Smooth muscle cell (in vitro differentiated cells): ENCODE measurements around the gene TCF4. TPM values are rescaled to one million over a fixed set of nuclear protein-coding genes. Genes with fewer than 3 reads are reported as not detected.

Experiments
- DNase-seq: peaks from one replicate; lab custom pipeline; 2025; ENCODE audit not compliant: unreplicated experiment; lab: John Stamatoyannopoulos, UW
- H2AFZ ChIP-seq: fragments of 200-600 bp; sonication (generic); 2 replicates; pipeline ENCODE4 v1.6.0; 2016; ENCODE audit warnings: antibody characterized with exemption, low read depth, mild to moderate bottlenecking
- H3F3A ChIP-seq: fragments of 200-600 bp; sonication (generic); 2 replicates; pipeline ENCODE4 v1.6.0; 2017; ENCODE audit warnings: antibody characterized with exemption, low read depth
- H3K27ac ChIP-seq: fragments of 200-600 bp; sonication (generic); 2 replicates; pipeline ENCODE4 v1.5.1; 2016; ENCODE audit warnings: low read depth, mild to moderate bottlenecking
- H3K27me3 ChIP-seq: fragments of 200-600 bp; sonication (generic); 2 replicates; pipeline ENCODE4 v1.6.1; 2016; ENCODE audit warnings: low read depth, mild to moderate bottlenecking
- H3K36me3 ChIP-seq: fragments of 200-600 bp; sonication (generic); 2 replicates; pipeline ENCODE4 v1.5.1; 2016; ENCODE audit warnings: low read depth
- H3K4me1 ChIP-seq: fragments of 200-600 bp; sonication (generic); 2 replicates; pipeline ENCODE4 v1.5.1; 2016; ENCODE audit warnings: low read depth
- H3K4me2 ChIP-seq: fragments of 200-600 bp; sonication (generic); 2 replicates; pipeline ENCODE4 v1.6.0; 2016; ENCODE audit warnings: mild to moderate bottlenecking
- H3K4me3 ChIP-seq: fragments of 200-600 bp; sonication (generic); 2 replicates; pipeline ENCODE4 v1.5.1; 2016; ENCODE audit warnings: mild to moderate bottlenecking
- H3K79me2 ChIP-seq: fragments of 200-600 bp; sonication (generic); 2 replicates; pipeline ENCODE4 v1.6.0; 2016; ENCODE audit warnings: low read depth, mild to moderate bottlenecking
- H3K9ac ChIP-seq: fragments of 200-600 bp; sonication (generic); 2 replicates; pipeline ENCODE4 v1.6.0; 2016; ENCODE audit warnings: low read depth
- H3K9me3 ChIP-seq: fragments of 200-600 bp; sonication (generic); replicated peaks from 2 replicates; pipeline ENCODE4 v1.5.1; 2016; ENCODE audit warnings: low read depth
- H4K20me1 ChIP-seq: fragments of 200-600 bp; sonication (generic); 2 replicates; pipeline ENCODE4 v1.6.0; 2016; ENCODE audit warnings: low read depth
- CTCF ChIP-seq: fragments of 200-600 bp; sonication (generic); IDR thresholded peaks from 2 replicates; pipeline ENCODE4 v1.5.1; 2017; ENCODE audit warnings: borderline replicate concordance, mild to moderate bottlenecking, antibody characterized with exemption; ENCODE audit not compliant: insufficient read depth, poor library complexity, severe bottlenecking
- WGBS: methylation state at CpG from one replicate; pipeline ENCODE4 v1.1.7; 2016; ENCODE audit warnings: low lambda C conversion rate; 5-methylcytosine and 5-hydroxymethylcytosine counted together
- polyA plus RNA-seq: library from polyadenylated mRNA; unstranded; fragments of >200 nt; fragmentation: Nextera tagmentation; extraction: Ambion mirVana; gene quantifications from 2 replicates; pipeline ENCODE4 v1.2.1, GENCODE V29; 2016
- total RNA-seq: library from RNA; depleted of rRNA; stranded (reverse); fragments of >200 nt; gene quantifications from 2 replicates; pipeline ENCODE4 v1.2.3, GENCODE V29; 2014

The TCF4 gene
- total and polyA plus RNA-seq, 2 experiments from 2014 or later = 105 to 120 TPM

DNA sequence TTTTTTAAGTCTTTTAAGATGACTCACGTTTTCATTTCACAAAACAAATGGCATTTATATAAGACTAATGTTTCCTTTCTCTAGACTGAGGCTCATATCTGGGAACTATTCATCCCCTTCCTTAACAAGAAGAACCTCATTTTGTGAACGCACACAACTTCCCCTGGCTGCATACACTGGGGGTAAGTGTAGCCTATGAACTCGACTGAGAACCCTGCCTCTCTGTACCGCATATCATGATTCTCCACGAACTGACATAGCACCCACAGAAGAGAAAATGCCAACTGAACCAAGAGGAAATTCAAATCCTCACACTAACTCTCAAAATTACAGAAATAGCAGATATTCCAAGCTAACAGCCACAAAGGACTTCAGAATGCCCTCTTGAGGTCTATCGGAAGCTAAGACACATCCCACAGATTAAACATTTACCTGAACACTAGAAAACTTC, 236.7 kb downstream of the TCF4 start:
- Histone ChIP-seq H3K27ac (peak overlapping the region; percentile 17), H3K9me3 (no peaks in the 10 kb centered on the region), H3F3A (peaks cover 5% of the 10 kb centered on the region), H3K36me3 (no peaks in the 10 kb centered on the region), H3K27me3 (no peaks in the 10 kb centered on the region), H3K4me2 (no peak overlapping the region), H3K79me2 (peaks cover 73% of the 10 kb centered on the region), H4K20me1 (peaks cover 56% of the 10 kb centered on the region), H3K4me3 (no peak overlapping the region), H3K4me1 (peaks cover 48% of the 10 kb centered on the region), H3K9ac (no peak overlapping the region), H2AFZ (no peak overlapping the region)
- 72% methylated on average over 6 of the region's 6 CpGs for WGBS
- TF ChIP-seq CTCF = no peak
- DNase-seq = no peak

DNA sequence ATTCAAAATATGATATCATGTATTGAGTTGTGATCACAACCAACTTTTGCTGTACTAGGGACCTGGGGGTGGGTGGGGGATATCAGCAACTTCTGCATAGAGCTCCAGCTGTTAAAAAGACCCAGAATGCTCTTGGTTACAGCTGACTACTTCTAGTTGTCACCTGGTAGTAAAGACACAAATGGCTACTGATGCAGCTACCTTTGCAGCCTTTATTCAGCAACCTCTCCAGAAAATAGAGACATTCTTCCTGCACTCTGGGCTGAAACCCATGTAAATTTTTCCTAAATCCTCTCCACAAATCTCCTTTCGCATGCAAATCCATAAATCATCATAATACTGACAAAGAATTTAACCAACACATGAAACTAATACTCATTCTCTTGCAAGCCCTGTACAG, 238.3 kb downstream of the TCF4 start:
- 79% methylated on average over 1 of the region's 1 CpG for WGBS
- DNase-seq = no peak
- peaks cover 74% of the 10 kb centered on the region for H3K79me2 ChIP-seq

DNA sequence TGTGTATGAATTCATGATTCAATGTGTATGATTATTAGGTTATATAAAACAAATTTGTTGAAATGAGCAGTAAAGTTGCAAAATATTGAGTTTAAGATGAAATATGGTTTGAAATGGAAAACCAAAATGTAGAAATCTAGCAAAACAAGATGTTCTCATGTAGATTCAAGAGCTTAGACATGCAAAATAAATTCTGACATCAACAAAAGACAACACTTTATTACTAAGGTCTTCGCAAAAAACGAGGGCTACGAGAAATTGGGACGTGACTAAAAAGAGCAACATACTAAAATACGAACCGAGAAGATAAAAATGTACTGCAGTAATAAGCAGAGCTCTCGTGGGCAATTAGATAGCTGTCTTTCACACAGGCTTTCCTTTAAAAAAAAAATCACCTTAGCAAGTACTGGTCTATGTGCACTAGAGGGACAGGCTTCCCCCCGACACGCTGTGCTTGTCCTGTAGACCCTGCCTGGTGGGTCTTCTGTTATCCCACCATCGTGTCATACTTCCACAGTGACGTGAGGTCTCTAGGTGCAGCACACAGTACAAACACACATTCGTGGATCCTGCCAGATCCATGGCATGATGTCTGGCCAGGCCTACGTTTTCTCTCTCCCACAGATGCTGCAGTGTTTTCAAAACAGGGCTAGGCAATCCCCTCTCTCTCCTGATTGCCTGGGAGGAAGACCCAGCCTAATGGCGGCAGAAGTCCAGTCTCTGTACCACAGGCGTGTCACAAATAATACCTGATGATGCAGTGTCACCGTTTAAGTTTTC, 240.8 kb downstream of the TCF4 start:
- no peaks in the 10 kb centered on the region for H3K9me3 ChIP-seq
- no peak overlapping the region for H2AFZ ChIP-seq

More for the DNA sequence above, 238.3 kb downstream of the TCF4 start:
- no peak overlapping the region for H3K4me2 ChIP-seq
- no peak overlapping the region for H3K27ac ChIP-seq
- no peak overlapping the region for H2AFZ ChIP-seq
- H3F3A ChIP-seq = peaks cover 5% of the 10 kb centered on the region
- no peak for TF ChIP-seq CTCF
- H3K9ac ChIP-seq = no peak overlapping the region
- H4K20me1 ChIP-seq = peaks cover 45% of the 10 kb centered on the region
- H3K4me3 ChIP-seq = no peak overlapping the region
- H3K27me3 ChIP-seq = no peaks in the 10 kb centered on the region
- no peaks in the 10 kb centered on the region for H3K9me3 ChIP-seq
- H3K36me3 ChIP-seq = no peaks in the 10 kb centered on the region
- H3K4me1 ChIP-seq = peaks cover 45% of the 10 kb centered on the region

More for the DNA sequence above, 240.8 kb downstream of the TCF4 start:
- no peaks in the 10 kb centered on the region for H3K36me3 ChIP-seq
- no peak overlapping the region for H3K4me3 ChIP-seq
- no peak for TF ChIP-seq CTCF
- WGBS = 89% methylated on average over 16 of the region's 16 CpGs
- H3K4me1 ChIP-seq = peaks cover 21% of the 10 kb centered on the region
- DNase-seq = no peak
- H3K27ac ChIP-seq = no peak overlapping the region
- no peak overlapping the region for H3K4me2 ChIP-seq
- peaks cover 39% of the 10 kb centered on the region for H4K20me1 ChIP-seq
- no peak overlapping the region for H3K9ac ChIP-seq
- H3K27me3 ChIP-seq = no peaks in the 10 kb centered on the region
- H3K79me2 ChIP-seq = peaks cover 76% of the 10 kb centered on the region
- H3F3A ChIP-seq = peaks cover 5% of the 10 kb centered on the region
